Measurements from ENCODE around the gene ATP6AP2. TPM values are rescaled to one million over a fixed set of nuclear protein-coding genes. Genes with fewer than 3 reads are reported as not detected.

The ATP6AP2 gene
- total RNA-seq, 4 donors from 2014 or later = 213 to 287 (median 270) TPM

DNA sequence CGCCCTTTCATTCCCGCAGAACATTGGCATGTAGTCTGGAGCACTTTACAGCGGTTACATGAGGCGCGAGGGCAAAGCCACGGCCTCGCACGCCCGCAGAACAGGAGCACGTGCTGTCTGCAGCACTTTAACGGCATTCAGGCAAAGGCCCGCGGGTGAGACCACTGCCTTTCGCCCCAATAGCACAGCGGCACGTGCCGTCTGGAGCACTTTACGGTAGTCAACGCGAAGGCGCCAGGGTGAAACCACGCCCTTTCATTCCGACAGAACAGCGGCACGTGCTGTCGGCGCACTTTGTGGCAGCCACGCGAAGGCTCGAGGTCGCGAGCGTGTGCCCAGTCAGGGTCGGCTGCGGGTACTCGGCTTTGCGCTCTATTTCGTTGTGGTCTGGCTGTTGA is 42.4 kb downstream of the ATP6AP2 start, which contains the start of gene MPC1L:
Gene MPC1L, plus strand, starts transcription at position 290 of the 398 bp plus-strand sequence. CDS start 138 bp downstream, outside the sequence.
- no peak for DNase-seq
- Histone ChIP-seq H3K27me3 (no peaks in the 10 kb centered on the region), H3K27ac (no peak within 1 kb of the TSS), H3K4me1 (no peaks in the 10 kb centered on the region), H3K9me3 (no peaks in the 10 kb centered on the region), H3K36me3 (peaks cover 0 to 4% of the 10 kb centered on the region in 2 donors), H3K4me3 (replicated peaks in 1 of 3) (no peak within 1 kb of the TSS)
- TF ChIP-seq CTCF (IDR thresholded peaks at IDR 0.05) (no peak), POLR2A (IDR thresholded peaks at IDR 0.05) (no peak)
- 88 to 97% methylated on average over 16 to 37 of the region's 38 CpGs for WGBS, 2 donors
- intact Hi-C loops (cut with DNase I) = no loop called here

DNA sequence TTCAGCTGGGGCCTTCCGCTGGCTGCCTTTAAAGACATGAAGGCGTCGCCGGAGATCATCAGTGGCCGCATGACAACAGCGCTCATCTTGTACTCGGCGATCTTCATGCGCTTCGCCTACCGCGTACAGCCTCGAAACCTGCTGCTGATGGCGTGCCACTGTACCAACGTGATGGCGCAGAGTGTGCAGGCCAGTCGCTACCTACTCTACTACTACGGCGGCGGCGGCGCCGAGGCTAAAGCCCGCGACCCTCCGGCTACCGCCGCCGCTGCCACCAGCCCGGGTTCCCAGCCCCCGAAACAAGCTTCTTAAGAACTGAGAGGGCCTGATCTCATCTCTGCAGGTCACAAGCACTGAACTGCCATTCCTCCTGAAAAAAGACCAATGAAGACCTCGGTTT is 42.9 kb downstream of the ATP6AP2 start:
- H3K36me3 ChIP-seq = peaks cover 0 to 8% of the 10 kb centered on the region in 2 donors
- H3K4me3 ChIP-seq (replicated peaks in 1 of 3) = no peak overlapping the region
- no peaks in the 10 kb centered on the region for H3K9me3 ChIP-seq
- no peak for TF ChIP-seq CTCF (IDR thresholded peaks at IDR 0.05)
- TF ChIP-seq POLR2A (IDR thresholded peaks at IDR 0.05) = no peak
- no peak overlapping the region for H3K27ac ChIP-seq
- no peaks in the 10 kb centered on the region for H3K27me3 ChIP-seq
- 80 to 96% methylated on average over 15 to 17 of the region's 32 CpGs for WGBS, 2 donors
- DNase-seq = no peak
- intact Hi-C loops (cut with DNase I) = no loop called here
- no peaks in the 10 kb centered on the region for H3K4me1 ChIP-seq

GRCh38 chrX:40625294-40625693 is 44.5 kb downstream of the ATP6AP2 start:
- H3K4me1 ChIP-seq = no peaks in the 10 kb centered on the region
- no peak for DNase-seq
- H3K36me3 ChIP-seq = peaks cover 0 to 22% of the 10 kb centered on the region in 2 donors
- H3K9me3 ChIP-seq = no peaks in the 10 kb centered on the region
- intact Hi-C loops (cut with DNase I) = no loop called here
- no peak overlapping the region for H3K27ac ChIP-seq
- no peak overlapping the region for H3K4me3 ChIP-seq (replicated peaks in 1 of 3)
- no peaks in the 10 kb centered on the region for H3K27me3 ChIP-seq
- TF ChIP-seq CTCF (IDR thresholded peaks at IDR 0.05) = no peak
- WGBS, 2 donors = 83 to 90% methylated on average over 3 to 4 of the region's 4 CpGs

GRCh38 chrX:40628506-40628905 is 47.7 kb downstream of the ATP6AP2 start:
- no peaks in the 10 kb centered on the region for H3K9me3 ChIP-seq
- WGBS, 2 donors = 96 to 98% methylated on average over 3 to 5 of the region's 5 CpGs
- intact Hi-C loops (cut with DNase I) = no loop called here
- no peak overlapping the region for H3K27ac ChIP-seq
- no peak overlapping the region for H3K4me3 ChIP-seq (replicated peaks in 1 of 3)
- no peaks in the 10 kb centered on the region for H3K4me1 ChIP-seq
- H3K27me3 ChIP-seq = no peaks in the 10 kb centered on the region
- peaks cover 9 to 30% of the 10 kb centered on the region in 2 donors for H3K36me3 ChIP-seq
- TF ChIP-seq POLR2A (IDR thresholded peaks at IDR 0.05) (no peak), CTCF (IDR thresholded peaks at IDR 0.05) (no peak)
- DNase-seq = no peak

DNA sequence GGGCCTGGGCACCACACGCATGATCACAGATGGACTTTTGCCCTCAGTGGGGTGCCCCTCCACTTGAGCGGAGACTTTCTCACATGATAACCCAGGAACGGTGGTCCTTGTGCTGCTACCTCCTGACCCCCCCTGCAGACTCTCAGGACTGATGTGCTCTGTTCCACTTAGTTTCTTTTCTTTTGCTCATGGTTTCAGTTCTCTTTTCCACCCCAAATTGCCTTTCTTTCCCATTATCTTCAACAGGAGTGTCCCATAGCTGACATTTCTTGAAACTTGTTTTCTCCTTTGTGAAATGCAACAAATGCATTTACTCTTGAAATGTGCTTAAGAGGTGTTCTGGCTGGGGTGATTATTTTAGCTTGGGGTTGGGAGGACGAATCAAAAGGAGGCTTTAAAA is 51.4 kb downstream of the ATP6AP2 start:
- Histone ChIP-seq H3K27ac (no peak overlapping the region), H3K36me3 (peaks cover 35 to 40% of the 10 kb centered on the region in 2 donors), H3K4me3 (replicated peaks in 1 of 3) (no peak overlapping the region), H3K27me3 (no peaks in the 10 kb centered on the region), H3K9me3 (no peaks in the 10 kb centered on the region), H3K4me1 (no peaks in the 10 kb centered on the region)
- TF ChIP-seq CTCF (IDR thresholded peaks at IDR 0.05) = no peak
- TF ChIP-seq POLR2A (IDR thresholded peaks at IDR 0.05) = no peak
- no peak for DNase-seq
- intact Hi-C loops (cut with DNase I) = no loop called here
- 91 to 93% methylated on average over 3 to 4 of the region's 4 CpGs for WGBS, 2 donors

Data from thyroid gland (tissue), 4 donors.